Natural killer cell (primary cell): ENCODE data around the gene XAB2. TPM values are rescaled to one million over a fixed set of nuclear protein-coding genes. Genes with fewer than 3 reads are reported as not detected.

ENCODE experiments used
- ATAC-seq, 3 donors: fragments of 150-1000 bp in 2 of 3; fragments of 200-7000 bp in 1 of 3; cut with Tn5 transposase; 1 replicate in 1 of 3; 2 replicates in 2 of 3; pipeline ENCODE4 v1.10.0; 2021; ENCODE audit warnings: mild to moderate bottlenecking in 2 of 3, moderate library complexity in 2 of 3
- DNase-seq, 2 donors: peaks; one replicate each; pipeline versions ENCODE4 v3.0.0 to v3.0.0-alpha.2; 2013 to 2021; ENCODE audit warnings: mixed read lengths in 1 of 2
- H3K27ac ChIP-seq: one replicate; pipeline ENCODE4 v1.5.1; 2013; ENCODE audit warnings: mild to moderate bottlenecking, low read length
- H3K27me3 ChIP-seq: one replicate; pipeline ENCODE4 v1.6.1; 2013; ENCODE audit warnings: low read length; ENCODE audit not compliant: control insufficient read depth, insufficient read depth
- H3K36me3 ChIP-seq: one replicate; pipeline ENCODE4 v1.6.1; 2013; ENCODE audit warnings: low read length; ENCODE audit not compliant: control insufficient read depth, insufficient read depth
- H3K4me1 ChIP-seq: one replicate; pipeline ENCODE4 v1.6.1; 2013; ENCODE audit warnings: low read length; ENCODE audit not compliant: control insufficient read depth, insufficient read depth
- H3K4me3 ChIP-seq: one replicate; pipeline ENCODE4 v1.5.1; 2013; ENCODE audit warnings: low read length
- H3K9me3 ChIP-seq: one replicate; pipeline ENCODE4 v1.6.1; 2013; ENCODE audit warnings: low read length; ENCODE audit not compliant: control insufficient read depth, insufficient read depth
- H3K27ac Mint-ChIP-seq, 2 donors: one replicate each; pipeline ENCODE4 v1.8.0; 2022; ENCODE audit warnings: mild to moderate bottlenecking in 2 of 2, mixed read lengths in 2 of 2, moderate library complexity in 1 of 2
- H3K27me3 Mint-ChIP-seq, 2 donors: one replicate each; pipeline ENCODE4 v1.8.0; 2022; ENCODE audit warnings: low read depth in 2 of 2, mixed read lengths in 2 of 2
- H3K36me3 Mint-ChIP-seq: one replicate; pipeline ENCODE4 v1.8.0; 2022; ENCODE audit warnings: mixed read lengths
- H3K4me1 Mint-ChIP-seq, 2 donors: one replicate each; pipeline ENCODE4 v1.8.0; 2022; ENCODE audit warnings: mixed read lengths in 2 of 2
- H3K4me3 Mint-ChIP-seq: one replicate; pipeline ENCODE4 v1.8.0; 2022; ENCODE audit warnings: mild to moderate bottlenecking, moderate library complexity, mixed read lengths
- H3K9me3 Mint-ChIP-seq, 2 donors: one replicate each; pipeline ENCODE4 v1.8.0; 2022; ENCODE audit warnings: mixed read lengths in 2 of 2
- WGBS: methylation state at CpG from one replicate; pipeline ENCODE4 v1.1.7; 2013; ENCODE audit warnings: missing lambda C conversion rate; ENCODE audit not compliant: insufficient coverage; 5-methylcytosine and 5-hydroxymethylcytosine counted together
- intact Hi-C: fragments of 100-400 bp; cut with micrococcal nuclease; formaldehyde crosslinking; loops from one replicate; pipeline ENCODE4 v1.14.2; 2022
- total RNA-seq, 4 donors: library from RNA; stranded (reverse); fragments of 120-200 nt in 1 of 4; gene quantifications; one replicate each; pipeline versions ENCODE4 v1.2.3 to v1.2.4, GENCODE V29; 2013 to 2022
- TF ChIP-seq, protein P1 (sequence below): fragments of 200-600 bp; IDR thresholded peaks from one replicate; pipeline ENCODE4 v1.8.0; 2022; ENCODE audit warnings: antibody characterized with exemption

Gene XAB2
- total RNA-seq, 3 donors from 2014 or later (not counting 1 experiment from before 2014, with no cell fraction given) = 60.2 to 70.8 (median 67.7) TPM

DNA sequence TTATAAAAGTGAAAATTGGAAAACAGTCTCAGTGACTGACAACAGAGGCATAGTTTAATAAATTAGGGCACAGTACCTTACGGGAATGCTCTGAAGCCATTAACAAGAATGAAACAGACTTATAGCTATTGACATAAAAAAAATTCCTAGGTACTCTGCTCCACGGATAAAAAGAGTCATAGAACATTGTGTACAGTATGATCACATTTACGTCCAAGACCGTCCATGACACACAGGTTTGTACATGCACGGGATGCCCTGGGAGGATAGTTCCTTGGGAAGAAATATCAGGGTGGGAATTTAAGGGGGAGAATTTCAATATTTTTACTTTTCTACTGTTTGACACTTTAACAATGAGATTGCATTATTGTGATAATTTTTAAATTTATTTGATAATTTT, 58.6 kb downstream of the XAB2 start:
- TF ChIP-seq, protein P1, sequence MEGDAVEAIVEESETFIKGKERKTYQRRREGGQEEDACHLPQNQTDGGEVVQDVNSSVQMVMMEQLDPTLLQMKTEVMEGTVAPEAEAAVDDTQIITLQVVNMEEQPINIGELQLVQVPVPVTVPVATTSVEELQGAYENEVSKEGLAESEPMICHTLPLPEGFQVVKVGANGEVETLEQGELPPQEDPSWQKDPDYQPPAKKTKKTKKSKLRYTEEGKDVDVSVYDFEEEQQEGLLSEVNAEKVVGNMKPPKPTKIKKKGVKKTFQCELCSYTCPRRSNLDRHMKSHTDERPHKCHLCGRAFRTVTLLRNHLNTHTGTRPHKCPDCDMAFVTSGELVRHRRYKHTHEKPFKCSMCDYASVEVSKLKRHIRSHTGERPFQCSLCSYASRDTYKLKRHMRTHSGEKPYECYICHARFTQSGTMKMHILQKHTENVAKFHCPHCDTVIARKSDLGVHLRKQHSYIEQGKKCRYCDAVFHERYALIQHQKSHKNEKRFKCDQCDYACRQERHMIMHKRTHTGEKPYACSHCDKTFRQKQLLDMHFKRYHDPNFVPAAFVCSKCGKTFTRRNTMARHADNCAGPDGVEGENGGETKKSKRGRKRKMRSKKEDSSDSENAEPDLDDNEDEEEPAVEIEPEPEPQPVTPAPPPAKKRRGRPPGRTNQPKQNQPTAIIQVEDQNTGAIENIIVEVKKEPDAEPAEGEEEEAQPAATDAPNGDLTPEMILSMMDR = no peak
- no peaks in the 10 kb centered on the region for H3K36me3 Mint-ChIP-seq
- H3K27me3 Mint-ChIP-seq = no peaks in the 10 kb centered on the region
- DNase-seq (no peak), ATAC-seq (no peak)
- Histone ChIP-seq H3K27ac (no peak overlapping the region), H3K27me3 (no peaks in the 10 kb centered on the region), H3K9me3 (no peaks in the 10 kb centered on the region), H3K4me1 (no peaks in the 10 kb centered on the region), H3K36me3 (no peaks in the 10 kb centered on the region), H3K4me3 (no peak overlapping the region)
- WGBS = 96% methylated on average over 4 of the region's 5 CpGs
- H3K4me3 Mint-ChIP-seq = no peak overlapping the region
- intact Hi-C loops = no loop called here
- H3K9me3 Mint-ChIP-seq = no peaks in the 10 kb centered on the region
- H3K4me1 Mint-ChIP-seq = no peaks in the 10 kb centered on the region
- H3K27ac Mint-ChIP-seq = no peak overlapping the region

Other genes starting within 250 kb of the XAB2 start
- 1 to 10 TPM in 1 of 3 donors, under 1 TPM in 1, not detected in 1; 0.33 to 1.5 TPM for gene PEX11G, start 140.5 kb downstream of the XAB2 start, total RNA-seq
- gene ZNF358, start 113.4 kb downstream of the XAB2 start, total RNA-seq = 10 to 100 TPM in 2 of 3 donors, 1 to 10 TPM in 1; 9.8 to 11.6 (median 10.9) TPM
- gene MCOLN1, start 106.9 kb downstream of the XAB2 start, total RNA-seq = 10 to 100 TPM; 22.9 to 37.6 (median 27.8) TPM
- 100 to 1,000 TPM; 118 to 190 (median 125) TPM for gene PNPLA6, start 93.8 kb downstream of the XAB2 start, total RNA-seq
- under 1 TPM in 2 of 3 donors, not detected in 1; 0.24 to 0.34 TPM for gene CAMSAP3, start 33.7 kb downstream of the XAB2 start, total RNA-seq
- 100 to 1,000 TPM in 2 of 3 donors, 10 to 100 TPM in 1; 92.0 to 139 (median 106) TPM for gene PET100, start 248 bp upstream of the XAB2 start, total RNA-seq
- gene PCP2, start 4.2 kb upstream of the XAB2 start, total RNA-seq = 1 to 10 TPM; 5.4 to 8.4 (median 7.7) TPM
- gene STXBP2, start 7.6 kb upstream of the XAB2 start, total RNA-seq = 100 to 1,000 TPM; 366 to 409 (median 384) TPM
- 1 to 10 TPM in 1 of 3 donors, not detected in 2; 3.8 TPM for gene RETN, start 39.5 kb upstream of the XAB2 start, total RNA-seq
- gene MCEMP1, start 47.5 kb upstream of the XAB2 start, total RNA-seq = 1 to 10 TPM in 2 of 3 donors, under 1 TPM in 1; 0.59 to 4.8 (median 1.8) TPM
- gene TRAPPC5, start 51.3 kb upstream of the XAB2 start, total RNA-seq = 10 to 100 TPM; 53.8 to 58.8 (median 54.2) TPM
- gene FCER2, start 72.6 kb upstream of the XAB2 start, total RNA-seq = 1 to 10 TPM in 2 of 3 donors, under 1 TPM in 1; 0.52 to 1.2 (median 1.0) TPM
- gene CLEC4G, start 102.6 kb upstream of the XAB2 start, total RNA-seq = not detected
- under 1 TPM in 1 of 3 donors, not detected in 2; 0.10 TPM for gene CD209, start 118.0 kb upstream of the XAB2 start, total RNA-seq
- not detected for gene CLEC4M, start 133.7 kb upstream of the XAB2 start, total RNA-seq
- 10 to 100 TPM in 2 of 3 donors, 1 to 10 TPM in 1; 9.6 to 13.5 (median 11.3) TPM for gene EVI5L, start 200.7 kb upstream of the XAB2 start, total RNA-seq
- under 1 TPM; 0.11 to 0.13 (median 0.12) TPM for gene PRR36, start 244.8 kb upstream of the XAB2 start, total RNA-seq